Stimulated activated CD8-positive, alpha-beta memory T cell treated with anti-CD3 and anti-CD28 coated beads, Interleukin-4, amount 100 ng/mL, for 4 hours (primary cell): ENCODE measurements around the gene COPZ2.

ENCODE experiments used
- DNase-seq, 2 donors: peaks; one replicate each; pipeline ENCODE4 v3.0.0-alpha.2; 2020; ENCODE audit warnings: low read depth in 2 of 2, low spot score in 1 of 2

Gene COPZ2

GRCh38 chr17:47987240-47987835 is 50.3 kb downstream of the COPZ2 start:
- DNase-seq = no peak

GRCh38 chr17:47986520-47986919 is 51.1 kb downstream of the COPZ2 start:
- no peak for DNase-seq

GRCh38 chr17:47983492-47984223 is 53.9 kb downstream of the COPZ2 start:
- DNase-seq = no peak

GRCh38 chr17:47982645-47983390 is 54.8 kb downstream of the COPZ2 start:
- DNase-seq = no peak

- no peak for DNase-seq
These were observed 55.4 kb downstream of the COPZ2 start for GRCh38 chr17:47982091-47982617.

DNA sequence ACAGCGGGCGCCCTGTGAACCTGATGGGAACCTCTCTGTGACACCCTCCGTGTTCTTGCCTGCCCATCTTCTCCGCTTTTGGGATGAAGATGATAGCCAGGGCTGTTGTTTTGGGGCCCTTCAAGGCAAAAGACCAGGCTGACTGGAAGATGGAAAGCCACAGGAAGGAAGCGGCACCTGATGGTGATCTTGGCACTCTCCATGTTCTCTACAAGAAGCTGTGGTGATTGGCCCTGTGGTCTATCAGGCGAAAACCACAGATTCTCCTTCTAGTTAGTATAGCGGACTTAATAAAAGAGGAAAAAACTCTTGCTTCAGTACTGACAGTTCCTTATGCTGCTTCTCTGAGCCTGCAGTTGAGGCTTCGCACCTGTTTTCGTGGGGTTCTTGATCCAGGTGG is 56.1 kb downstream of the COPZ2 start:
- no peak for DNase-seq

GRCh38 chr17:47980541-47980940 is 57.1 kb downstream of the COPZ2 start:
- no peak for DNase-seq

GRCh38 chr17:47978324-47978723 is 59.3 kb downstream of the COPZ2 start:
- no peak for DNase-seq
